Vagina (tissue), 2 donors: ENCODE measurements around the gene TARS1. TPM values are rescaled to one million over a fixed set of nuclear protein-coding genes. Genes with fewer than 3 reads are reported as not detected.

ENCODE experiments used
- DNase-seq, 2 donors: peaks; one replicate each; pipeline ENCODE4 v3.0.0-alpha.2; 2017; ENCODE audit errors: extremely low spot score in 2 of 2
- H3K27ac ChIP-seq: fragments of 200-600 bp; sonication (generic); one replicate; pipeline ENCODE4 v1.5.1; 2019
- H3K27me3 ChIP-seq: fragments of 200-600 bp; sonication (generic); one replicate; pipeline ENCODE4 v1.5.1; 2019
- H3K36me3 ChIP-seq, 2 donors: fragments of 200-600 bp; sonication (generic); one replicate each; pipeline ENCODE4 v1.5.1; 2017 to 2019
- H3K4me1 ChIP-seq: fragments of 200-600 bp; sonication (generic); one replicate; pipeline ENCODE4 v1.5.1; 2019
- H3K4me3 ChIP-seq, 2 donors: fragments of 200-600 bp; sonication (generic); 1 replicate in 1 of 2; 2 replicates in 1 of 2; pipeline ENCODE4 v1.5.1; 2016 to 2019
- H3K9me3 ChIP-seq: fragments of 200-600 bp; sonication (generic); one replicate; pipeline ENCODE4 v1.5.1; 2019
- CTCF ChIP-seq, 3 experiments: fragments of 450-650 bp in 2 of 3; fragments of 200-600 bp in 1 of 3; sonication (generic) in 1 of 3; IDR thresholded peaks; one replicate each; pipeline ENCODE4 v1.5.1; 2017 to 2019; ENCODE audit warnings: antibody characterized with exemption in 3 of 3, mild to moderate bottlenecking in 2 of 3, moderate library complexity in 2 of 3
- POLR2A ChIP-seq, 2 donors: fragments of 450-650 bp; IDR thresholded peaks; one replicate each; pipeline ENCODE4 v1.6.1; 2017; ENCODE audit warnings: antibody characterized with exemption in 2 of 2, mild to moderate bottlenecking in 2 of 2, moderate library complexity in 2 of 2
- POLR2AphosphoS5 ChIP-seq, 2 donors: sonication (generic); formaldehyde crosslinking; IDR thresholded peaks; one replicate each; pipeline ENCODE4 v1.9.0; 2017; ENCODE audit warnings: antibody characterized with exemption in 2 of 2, mild to moderate bottlenecking in 2 of 2, low read depth in 1 of 2; ENCODE audit not compliant: insufficient read depth in 1 of 2
- intact Hi-C: fragments of 100-400 bp; cut with DNase I; formaldehyde crosslinking; loops from one replicate; pipeline ENCODE4 v1.15.1; 2023
- total RNA-seq: library from RNA; depleted of rRNA; stranded (reverse); fragments of >200 nt; gene quantifications from one replicate; pipeline ENCODE4 v1.2.3, GENCODE V29; 2016

TARS1 gene
- total RNA-seq, 1 donor from 2014 or later, result 44.4 TPM

- Histone ChIP-seq H3K4me3 (no peak overlapping the region), H3K9me3 (no peaks in the 10 kb centered on the region), H3K27ac (no peak overlapping the region), H3K4me1 (peaks cover 50% of the 10 kb centered on the region), H3K27me3 (no peaks in the 10 kb centered on the region), H3K36me3 (peaks cover 0 to 22% of the 10 kb centered on the region in 2 donors)
- DNase-seq, result no peak
- intact Hi-C loops, result no loop called here
- TF ChIP-seq POLR2A (IDR thresholded peaks at IDR 0.05), result no peak
- TF ChIP-seq POLR2AphosphoS5 (IDR thresholded peaks at IDR 0.05; ENCODE audit: insufficient read depth in 1 of 2, low read depth in 1 of 2), result no peak
- TF ChIP-seq CTCF (IDR thresholded peaks at IDR 0.05), result no peak
Measured at GRCh38 chr5:33444542-33444941, 3.8 kb downstream of the TARS1 start.

GRCh38 chr5:33445798-33446197 is 5.0 kb downstream of the TARS1 start:
- H3K27me3 ChIP-seq, result no peaks in the 10 kb centered on the region
- peaks cover 0 to 34% of the 10 kb centered on the region in 2 donors for H3K36me3 ChIP-seq
- intact Hi-C loops, result no loop called here
- H3K27ac ChIP-seq, result no peak overlapping the region
- no peak overlapping the region for H3K4me3 ChIP-seq
- no peaks in the 10 kb centered on the region for H3K9me3 ChIP-seq
- no peak for DNase-seq
- H3K4me1 ChIP-seq, result peaks cover 47% of the 10 kb centered on the region
- TF ChIP-seq CTCF (IDR thresholded peaks at IDR 0.05) (no peak), POLR2AphosphoS5 (IDR thresholded peaks at IDR 0.05; ENCODE audit: insufficient read depth in 1 of 2, low read depth in 1 of 2) (no peak), POLR2A (IDR thresholded peaks at IDR 0.05) (no peak)

GRCh38 chr5:33448118-33448517 is 7.4 kb downstream of the TARS1 start:
- Histone ChIP-seq H3K36me3 (peaks cover 0 to 38% of the 10 kb centered on the region in 2 donors), H3K27ac (no peak overlapping the region), H3K4me3 (no peak overlapping the region), H3K9me3 (no peaks in the 10 kb centered on the region), H3K27me3 (no peaks in the 10 kb centered on the region), H3K4me1 (peaks cover 30% of the 10 kb centered on the region)
- DNase-seq, result no peak
- TF ChIP-seq POLR2A (IDR thresholded peaks at IDR 0.05), result no peak
- TF ChIP-seq POLR2AphosphoS5 (IDR thresholded peaks at IDR 0.05; ENCODE audit: insufficient read depth in 1 of 2, low read depth in 1 of 2), result no peak
- TF ChIP-seq CTCF (IDR thresholded peaks at IDR 0.05), result no peak
- intact Hi-C loops, result no loop called here

- no peaks in the 10 kb centered on the region for H3K9me3 ChIP-seq
- H3K27me3 ChIP-seq, result no peaks in the 10 kb centered on the region
- DNase-seq, result no peak
- H3K36me3 ChIP-seq, result peaks cover 7 to 87% of the 10 kb centered on the region in 2 donors
- H3K4me3 ChIP-seq, result no peak overlapping the region
- intact Hi-C loops, result no loop called here
- H3K27ac ChIP-seq, result no peak overlapping the region
- TF ChIP-seq POLR2AphosphoS5 (IDR thresholded peaks at IDR 0.05; ENCODE audit: insufficient read depth in 1 of 2, low read depth in 1 of 2) (no peak), CTCF (IDR thresholded peaks at IDR 0.05) (no peak), POLR2A (IDR thresholded peaks at IDR 0.05) (no peak)
- H3K4me1 ChIP-seq, result no peaks in the 10 kb centered on the region
Measured at GRCh38 chr5:33457126-33457525, 16.4 kb downstream of the TARS1 start.

- H3K4me1 ChIP-seq, result no peaks in the 10 kb centered on the region
- no peak for DNase-seq
- TF ChIP-seq POLR2A (IDR thresholded peaks at IDR 0.05) (no peak), CTCF (IDR thresholded peaks at IDR 0.05) (no peak), POLR2AphosphoS5 (IDR thresholded peaks at IDR 0.05; ENCODE audit: insufficient read depth in 1 of 2, low read depth in 1 of 2) (no peak)
- H3K27me3 ChIP-seq, result no peaks in the 10 kb centered on the region
- peaks cover 7 to 94% of the 10 kb centered on the region in 2 donors for H3K36me3 ChIP-seq
- H3K27ac ChIP-seq, result no peak overlapping the region
- H3K4me3 ChIP-seq, result no peak overlapping the region
- intact Hi-C loops, result no loop called here
- H3K9me3 ChIP-seq, result no peaks in the 10 kb centered on the region
Measured at GRCh38 chr5:33457817-33458216, 17.1 kb downstream of the TARS1 start.
